Thyroid gland (tissue), 4 donors: ENCODE results near the gene CITED1. TPM values are rescaled to one million over a fixed set of nuclear protein-coding genes. Genes with fewer than 3 reads are reported as not detected.

ENCODE experiments used
- DNase-seq, 2 donors: peaks; one replicate each; pipeline ENCODE4 v3.0.0-alpha.2; 2019
- H3K27ac ChIP-seq, 3 donors: fragments of 200-600 bp; sonication (generic); 1 replicate in 2 of 3; 2 replicates in 1 of 3; pipeline ENCODE4 v1.5.1; 2016 to 2019; ENCODE audit warnings: mild to moderate bottlenecking in 1 of 3, moderate library complexity in 1 of 3
- H3K27me3 ChIP-seq: fragments of 200-600 bp; sonication (generic); one replicate; pipeline ENCODE4 v1.5.1; 2019
- H3K36me3 ChIP-seq, 2 donors: fragments of 200-600 bp; sonication (generic); one replicate each; pipeline ENCODE4 v1.5.1; 2016 to 2019
- H3K4me1 ChIP-seq, 2 donors: fragments of 200-600 bp; sonication (generic); one replicate each; pipeline ENCODE4 v1.5.1; 2017 to 2019
- H3K4me3 ChIP-seq, 3 donors: fragments of 200-600 bp; sonication (generic); replicated peaks in 1 of 3; 1 replicate in 2 of 3; 2 replicates in 1 of 3; pipeline ENCODE4 v1.5.1; 2016; ENCODE audit warnings: mild to moderate bottlenecking in 1 of 3
- H3K9me3 ChIP-seq: fragments of 200-600 bp; sonication (generic); one replicate; pipeline ENCODE4 v1.5.1; 2017
- POLR2A ChIP-seq, 2 donors: fragments of 450-650 bp; IDR thresholded peaks; one replicate each; pipeline ENCODE4 v1.6.1; 2017; ENCODE audit warnings: antibody characterized with exemption in 2 of 2, mild to moderate bottlenecking in 2 of 2, moderate library complexity in 1 of 2
- WGBS, 2 donors: methylation state at CpG; one replicate each; pipeline ENCODE4 v1.1.5; 2017; 5-methylcytosine and 5-hydroxymethylcytosine counted together
- intact Hi-C: fragments of 100-400 bp; cut with DNase I; formaldehyde crosslinking; loops from one replicate; pipeline ENCODE4 v1.15.1; 2023
- total RNA-seq, 4 donors: library from RNA; depleted of rRNA; stranded (reverse); fragments of >200 nt; gene quantifications; one replicate each; pipeline ENCODE4 v1.2.3, GENCODE V29; 2016
- TF ChIP-seq, protein P1 (sequence below), 6 experiments: fragments of 200-600 bp in 3 of 6; fragments of 450-650 bp in 3 of 6; sonication (generic) in 3 of 6; IDR thresholded peaks; one replicate each; pipeline ENCODE4 v1.5.1; 2016 to 2019; ENCODE audit warnings: antibody characterized with exemption in 6 of 6, mild to moderate bottlenecking in 2 of 6, inconsistent platforms in 1 of 6, moderate library complexity in 1 of 6

CITED1 gene
- total RNA-seq, 4 donors from 2014 or later, result 5.5 to 29.9 (median 17.5) TPM

GRCh38 chrX:72274526-72274925 lies 31.2 kb downstream of the CITED1 start:
- H3K9me3 ChIP-seq, result no peaks in the 10 kb centered on the region
- intact Hi-C loops, result loop anchor here (10.0 kb wide), 1 partner anchor 270 kb away; no protein-coding TSS in a partner anchor
- peaks cover 3 to 16% of the 10 kb centered on the region in 2 donors for H3K4me1 ChIP-seq
- no peaks in the 10 kb centered on the region for H3K27me3 ChIP-seq
- no peak overlapping the region for H3K27ac ChIP-seq
- no peak overlapping the region for H3K4me3 ChIP-seq
- TF ChIP-seq POLR2A (IDR thresholded peaks at IDR 0.05), result no peak
- TF ChIP-seq, protein P1, sequence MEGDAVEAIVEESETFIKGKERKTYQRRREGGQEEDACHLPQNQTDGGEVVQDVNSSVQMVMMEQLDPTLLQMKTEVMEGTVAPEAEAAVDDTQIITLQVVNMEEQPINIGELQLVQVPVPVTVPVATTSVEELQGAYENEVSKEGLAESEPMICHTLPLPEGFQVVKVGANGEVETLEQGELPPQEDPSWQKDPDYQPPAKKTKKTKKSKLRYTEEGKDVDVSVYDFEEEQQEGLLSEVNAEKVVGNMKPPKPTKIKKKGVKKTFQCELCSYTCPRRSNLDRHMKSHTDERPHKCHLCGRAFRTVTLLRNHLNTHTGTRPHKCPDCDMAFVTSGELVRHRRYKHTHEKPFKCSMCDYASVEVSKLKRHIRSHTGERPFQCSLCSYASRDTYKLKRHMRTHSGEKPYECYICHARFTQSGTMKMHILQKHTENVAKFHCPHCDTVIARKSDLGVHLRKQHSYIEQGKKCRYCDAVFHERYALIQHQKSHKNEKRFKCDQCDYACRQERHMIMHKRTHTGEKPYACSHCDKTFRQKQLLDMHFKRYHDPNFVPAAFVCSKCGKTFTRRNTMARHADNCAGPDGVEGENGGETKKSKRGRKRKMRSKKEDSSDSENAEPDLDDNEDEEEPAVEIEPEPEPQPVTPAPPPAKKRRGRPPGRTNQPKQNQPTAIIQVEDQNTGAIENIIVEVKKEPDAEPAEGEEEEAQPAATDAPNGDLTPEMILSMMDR (IDR thresholded peaks at IDR 0.05), result no peak
- 76 to 87% methylated on average over 5 of the region's 5 CpGs for WGBS, 2 donors
- peaks cover 53% of the 10 kb centered on the region in 2 donors for H3K36me3 ChIP-seq
- no peak for DNase-seq

- Histone ChIP-seq H3K4me3 (no peak overlapping the region), H3K27ac (no peak overlapping the region), H3K27me3 (no peaks in the 10 kb centered on the region), H3K4me1 (peaks cover 3 to 16% of the 10 kb centered on the region in 2 donors), H3K36me3 (peaks cover 59 to 61% of the 10 kb centered on the region in 2 donors), H3K9me3 (no peaks in the 10 kb centered on the region)
- intact Hi-C loops, result loop anchor here (10.0 kb wide), 1 partner anchor 269 kb away; no protein-coding TSS in a partner anchor
- TF ChIP-seq, protein P1 (IDR thresholded peaks at IDR 0.05), result no peak
- no peak for TF ChIP-seq POLR2A (IDR thresholded peaks at IDR 0.05)
- no peak for DNase-seq
- 95 to 97% methylated on average over 5 to 6 of the region's 6 CpGs for WGBS, 2 donors
Observed at GRCh38 chrX:72273718-72274117, 32.0 kb downstream of the CITED1 start.

DNA sequence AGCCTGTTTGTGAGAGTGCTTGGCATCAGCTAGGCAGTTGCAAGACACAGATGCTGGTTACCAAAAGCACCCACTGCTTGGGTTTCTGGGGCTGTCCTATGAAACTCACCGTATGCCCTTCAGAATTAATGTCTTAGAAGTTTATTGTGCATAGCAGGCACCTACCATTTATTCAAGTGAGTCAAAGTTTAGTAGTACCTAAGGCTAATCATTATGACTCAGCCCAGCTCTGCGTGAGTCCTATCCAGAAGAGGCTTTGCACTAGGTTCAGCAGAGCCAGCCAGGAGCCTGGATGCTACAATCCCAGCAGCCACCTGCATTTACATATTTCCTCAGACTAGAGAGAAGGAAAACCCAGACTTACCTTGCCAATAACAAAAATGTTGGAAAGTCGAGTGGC lies 32.8 kb downstream of the CITED1 start:
- TF ChIP-seq POLR2A (IDR thresholded peaks at IDR 0.05), result no peak
- TF ChIP-seq, protein P1 (IDR thresholded peaks at IDR 0.05), result no peak
- Histone ChIP-seq H3K9me3 (no peaks in the 10 kb centered on the region), H3K4me1 (peaks cover 3 to 16% of the 10 kb centered on the region in 2 donors), H3K4me3 (no peak overlapping the region), H3K27ac (no peak overlapping the region), H3K36me3 (peaks cover 65 to 69% of the 10 kb centered on the region in 2 donors), H3K27me3 (no peaks in the 10 kb centered on the region)
- DNase-seq, result no peak
- 89 to 94% methylated on average over 3 of the region's 3 CpGs for WGBS, 2 donors
- intact Hi-C loops, result loop anchor here (10.0 kb wide), 1 partner anchor 268 kb away; no protein-coding TSS in a partner anchor

DNA sequence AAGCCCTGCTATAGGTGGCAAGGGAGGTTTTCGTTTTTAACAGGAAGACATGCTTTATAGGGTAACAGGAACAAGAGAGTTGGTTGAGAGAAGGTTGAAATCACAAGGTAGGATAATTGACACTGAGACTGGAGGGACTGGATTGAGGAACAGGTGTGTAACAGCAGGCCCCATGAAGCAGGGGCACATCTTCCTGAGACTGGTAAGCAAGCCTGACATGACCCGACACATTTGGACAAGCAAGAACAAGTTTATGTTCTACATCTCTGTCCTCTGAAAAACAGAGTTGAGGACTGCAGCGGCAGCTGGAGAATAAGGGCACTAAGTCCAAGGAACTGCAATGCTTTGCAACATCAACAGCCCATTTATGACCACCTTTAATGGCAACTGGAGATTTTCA lies 33.9 kb downstream of the CITED1 start:
- DNase-seq, result no peak
- intact Hi-C loops, result loop anchor here (10.0 kb wide), 1 partner anchor 267 kb away; no protein-coding TSS in a partner anchor
- H3K4me1 ChIP-seq, result peaks cover 3 to 16% of the 10 kb centered on the region in 2 donors
- no peak overlapping the region for H3K4me3 ChIP-seq
- H3K9me3 ChIP-seq, result no peaks in the 10 kb centered on the region
- H3K27ac ChIP-seq, result no peak overlapping the region
- no peaks in the 10 kb centered on the region for H3K27me3 ChIP-seq
- 72 to 89% methylated on average over 2 to 3 of the region's 3 CpGs for WGBS, 2 donors
- peaks cover 67 to 72% of the 10 kb centered on the region in 2 donors for H3K36me3 ChIP-seq
- TF ChIP-seq, protein P1 (IDR thresholded peaks at IDR 0.05), result no peak
- TF ChIP-seq POLR2A (IDR thresholded peaks at IDR 0.05), result no peak

DNA sequence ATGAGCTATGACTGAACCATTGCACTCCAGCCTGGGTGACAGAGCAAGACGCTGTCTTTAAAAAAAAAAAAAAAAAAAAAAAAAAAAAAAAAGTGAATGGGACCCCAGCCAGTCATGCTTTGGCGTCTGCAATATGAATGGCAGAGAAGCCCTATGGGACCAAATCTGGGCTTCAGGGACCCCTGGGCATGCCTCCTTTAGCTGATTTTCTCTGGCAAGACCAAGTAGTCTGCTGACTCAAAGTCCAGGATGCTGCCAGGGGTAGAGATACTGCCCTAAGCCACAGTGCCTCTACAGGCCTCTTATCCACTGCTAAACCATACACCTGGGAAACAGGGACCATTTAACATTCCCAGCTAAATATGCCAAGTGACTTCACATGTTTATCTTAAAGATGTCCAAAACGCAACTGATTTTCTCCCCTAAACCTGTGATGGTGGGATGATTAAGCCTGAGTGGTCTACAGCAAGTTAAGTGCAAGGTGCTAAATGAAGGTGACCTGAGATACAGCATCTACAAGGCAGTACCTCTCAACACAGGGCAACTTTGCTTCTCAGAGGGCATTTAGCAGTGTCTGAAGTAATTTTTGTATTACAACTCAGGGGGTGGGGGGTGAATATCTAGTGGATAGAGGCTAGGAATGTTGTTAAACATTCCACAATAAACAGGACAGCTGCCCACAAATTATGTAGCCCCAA lies 34.5 kb downstream of the CITED1 start:
- peaks cover 67 to 72% of the 10 kb centered on the region in 2 donors for H3K36me3 ChIP-seq
- intact Hi-C loops, result loop anchor here (10.0 kb wide), 1 partner anchor 266 kb away; no protein-coding TSS in a partner anchor
- no peak overlapping the region for H3K27ac ChIP-seq

More for the DNA sequence above, 34.5 kb downstream of the CITED1 start:
- no peak for DNase-seq
- Histone ChIP-seq H3K4me1 (peaks cover 3 to 15% of the 10 kb centered on the region in 2 donors), H3K27me3 (no peaks in the 10 kb centered on the region), H3K9me3 (no peaks in the 10 kb centered on the region), H3K4me3 (no peak overlapping the region)
- TF ChIP-seq POLR2A (IDR thresholded peaks at IDR 0.05), result no peak
- TF ChIP-seq, protein P1 (IDR thresholded peaks at IDR 0.05), result no peak
- WGBS, 2 donors, result 76 to 89% methylated on average over 3 of the region's 3 CpGs
